HG03442 (cell line): ENCODE results near the gene ARL11.
"Not testable (repeated sequence)": the region's sequence is repeated elsewhere in the genome, so short reads cannot be mapped to it uniquely, and the experiment has no call there.

Experiments
- ATAC-seq: cut with Tn5 transposase; IDR thresholded peaks from one replicate; pipeline ENCODE4 v1.9.1; 2021; ENCODE audit warnings: mild to moderate bottlenecking, moderate library complexity; ENCODE audit not compliant: unreplicated experiment

The ARL11 gene

GRCh38 chr13:49612042-49612441 is 16.3 kb upstream of the ARL11 start:
- not testable (repeated sequence) for ATAC-seq

- ATAC-seq = no peak
Measured at GRCh38 chr13:49615836-49616675, 12.3 kb upstream of the ARL11 start.

- no peak for ATAC-seq
Measured at GRCh38 chr13:49616676-49617065, 11.6 kb upstream of the ARL11 start.

GRCh38 chr13:49620170-49620621 is 8.1 kb upstream of the ARL11 start:
- peak; percentile 52 for ATAC-seq

- no peak for ATAC-seq
Measured at GRCh38 chr13:49622174-49622946, 5.9 kb upstream of the ARL11 start.

GRCh38 chr13:49624229-49624628 is 4.1 kb upstream of the ARL11 start:
- no peak for ATAC-seq

GRCh38 chr13:49625392-49626079 is 2.8 kb upstream of the ARL11 start:
- ATAC-seq = no peak

GRCh38 chr13:49629196-49629938 is 1.1 kb downstream of the ARL11 start:
- no peak for ATAC-seq

GRCh38 chr13:49629947-49630346 is 1.6 kb downstream of the ARL11 start:
- no peak for ATAC-seq

- no peak for ATAC-seq
Measured at GRCh38 chr13:49630580-49630979, 2.3 kb downstream of the ARL11 start.

- no peak for ATAC-seq
Measured at GRCh38 chr13:49632156-49632555, 3.8 kb downstream of the ARL11 start.

GRCh38 chr13:49633710-49634109 is 5.4 kb downstream of the ARL11 start:
- ATAC-seq = no peak

GRCh38 chr13:49635599-49636433 is 7.5 kb downstream of the ARL11 start:
- no peak for ATAC-seq

- ATAC-seq = no peak
Measured at GRCh38 chr13:49636705-49637104, 8.4 kb downstream of the ARL11 start.

- no peak for ATAC-seq
Measured at GRCh38 chr13:49638030-49638743, 9.9 kb downstream of the ARL11 start.

GRCh38 chr13:49638744-49639072 is 10.4 kb downstream of the ARL11 start:
- no peak for ATAC-seq

GRCh38 chr13:49641801-49642291 is 13.5 kb downstream of the ARL11 start:
- ATAC-seq = no peak

GRCh38 chr13:49643035-49643646 is 14.8 kb downstream of the ARL11 start:
- no peak for ATAC-seq

GRCh38 chr13:49645451-49645850 is 17.1 kb downstream of the ARL11 start:
- ATAC-seq = no peak
